SK-N-SH treated with all-trans-retinoic acid at 6 μM for 48 hours (cell line): ENCODE results near the gene NOL9.

Experiments
- ARNTL ChIP-seq: fragments of 450-650 bp; formaldehyde crosslinking; IDR thresholded peaks from 2 replicates; pipeline ENCODE4 v1.5.0; 2020; ENCODE audit warnings: low read depth, mild to moderate bottlenecking, moderate library complexity, borderline replicate concordance
- BACH2 ChIP-seq: fragments of 250-450 bp; sonication (Bioruptor Pico); IDR thresholded peaks from 2 replicates; pipeline ENCODE4 v1.9.0; 2021; ENCODE audit warnings: mild to moderate bottlenecking, borderline replicate concordance
- CREB5 ChIP-seq: fragments of 250-450 bp; sonication (Bioruptor Pico); IDR thresholded peaks from 2 replicates; pipeline ENCODE4 v1.5.1; 2020; ENCODE audit warnings: low read depth, mild to moderate bottlenecking, moderate library complexity
- ESRRG ChIP-seq: fragments of 250-450 bp; sonication (Bioruptor Pico); IDR thresholded peaks from 2 replicates; pipeline ENCODE4 v1.6.1; 2021; ENCODE audit warnings: mild to moderate bottlenecking
- ISL1 ChIP-seq: fragments of 250-450 bp; sonication (Bioruptor Pico); IDR thresholded peaks from 2 replicates; pipeline ENCODE4 v2.1.2; 2022; ENCODE audit warnings: mild to moderate bottlenecking, moderate library complexity
- PATZ1 ChIP-seq: fragments of 250-450 bp; sonication (Bioruptor Pico); IDR thresholded peaks from 2 replicates; pipeline ENCODE4 v1.8.0; 2020; ENCODE audit warnings: mild to moderate bottlenecking, moderate library complexity, borderline replicate concordance
- PPARA ChIP-seq: fragments of 250-450 bp; sonication (Bioruptor Pico); IDR thresholded peaks from 2 replicates; pipeline ENCODE4 v1.5.0; 2020; ENCODE audit warnings: mild to moderate bottlenecking, borderline replicate concordance
- RARB ChIP-seq: fragments of 250-450 bp; sonication (Bioruptor Pico); IDR thresholded peaks from 2 replicates; pipeline ENCODE4 v1.8.0; 2021; ENCODE audit warnings: mild to moderate bottlenecking, moderate library complexity
- SNAI2 ChIP-seq: fragments of 250-450 bp; sonication (Bioruptor Pico); IDR thresholded peaks from 2 replicates; pipeline ENCODE4 v1.5.0; 2020; ENCODE audit warnings: mild to moderate bottlenecking, moderate library complexity
- TCF4 ChIP-seq: fragments of 250-450 bp; sonication (Bioruptor Pico); IDR thresholded peaks from 2 replicates; pipeline ENCODE4 v1.8.0; 2021; ENCODE audit warnings: mild to moderate bottlenecking, moderate library complexity, borderline replicate concordance
- TSHZ2 ChIP-seq: fragments of 250-450 bp; sonication (Bioruptor Pico); IDR thresholded peaks from 2 replicates; pipeline ENCODE4 v1.5.0; 2020; ENCODE audit warnings: mild to moderate bottlenecking, moderate library complexity
- ZC3H10 ChIP-seq: fragments of 250-450 bp; sonication (Bioruptor Pico); IDR thresholded peaks from 2 replicates; pipeline ENCODE4 v1.5.1; 2021; ENCODE audit warnings: mild to moderate bottlenecking, moderate library complexity
- ZFP30 ChIP-seq: fragments of 450-650 bp; formaldehyde crosslinking; IDR thresholded peaks from 2 replicates; pipeline ENCODE4 v1.5.0; 2022; ENCODE audit warnings: mild to moderate bottlenecking, moderate library complexity
- ZNF8 ChIP-seq: fragments of 450-650 bp; formaldehyde crosslinking; IDR thresholded peaks from 2 replicates; pipeline ENCODE4 v1.5.0; 2020; ENCODE audit warnings: mild to moderate bottlenecking, moderate library complexity

- TF ChIP-seq ZFP30 (CRISPR knock-in tag) (no peak), PATZ1 (no peak), ESRRG (CRISPR knock-in tag) (no peak), PPARA (CRISPR knock-in tag) (no peak), CREB5 (CRISPR knock-in tag) (no peak), ZC3H10 (CRISPR knock-in tag) (no peak), ZNF8 (CRISPR knock-in tag) (no peak), ARNTL (CRISPR knock-in tag) (no peak), SNAI2 (CRISPR knock-in tag) (no peak), ISL1 (CRISPR knock-in tag) (no peak), TSHZ2 (CRISPR knock-in tag) (no peak), TCF4 (CRISPR knock-in tag) (no peak), RARB (CRISPR knock-in tag) (no peak), BACH2 (CRISPR knock-in tag) (no peak)
These were observed 46.2 kb upstream of the NOL9 start for GRCh38 chr1:6600410-6601048.
